Stimulated activated CD8-positive, alpha-beta memory T cell treated with anti-CD3 and anti-CD28 coated beads, Interleukin-7, amount 100 ng/mL, for 48 hours (primary cell): ENCODE measurements around the gene CNOT9.

Experiments used
- DNase-seq, 2 donors: peaks; one replicate each; pipeline ENCODE4 v3.0.0-alpha.2; 2020; ENCODE audit warnings: low read depth in 1 of 2; ENCODE audit errors: extremely low read depth in 1 of 2

CNOT9 gene

DNA sequence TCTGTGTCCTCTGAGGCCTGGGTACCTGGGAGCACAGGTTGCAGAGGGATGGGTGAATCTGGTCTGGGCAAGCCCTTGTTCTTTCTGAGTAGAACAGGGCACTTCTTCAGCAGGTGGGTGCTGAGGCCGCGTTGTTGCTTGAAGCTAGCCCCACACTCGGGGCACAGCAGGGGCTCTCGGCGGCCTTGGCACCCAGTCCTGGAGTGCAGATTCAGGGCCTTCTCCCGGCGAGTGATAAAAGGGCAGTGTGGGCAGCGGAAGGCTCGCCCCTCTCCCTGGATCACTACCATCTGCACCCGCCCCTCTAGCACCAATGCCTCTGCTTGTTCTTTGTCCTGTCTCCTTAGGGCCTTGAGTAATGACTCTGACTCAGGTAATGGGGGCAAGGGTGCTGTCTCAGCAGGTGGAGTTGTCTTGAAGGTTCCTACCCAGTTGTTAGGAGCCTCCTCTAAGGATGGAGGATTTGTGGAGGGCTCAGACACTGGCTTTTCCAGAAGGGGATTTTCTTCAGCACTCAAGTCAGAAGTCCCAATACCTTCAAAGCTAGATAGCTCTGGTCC lies 75.2 kb downstream of the CNOT9 start:
- no peak for DNase-seq

- DNase-seq: no peak
These were observed 76.1 kb downstream of the CNOT9 start for GRCh38 chr2:218644721-218645120.

GRCh38 chr2:218645126-218645525 lies 76.5 kb downstream of the CNOT9 start:
- DNase-seq: no peak
